AG09319 (cell line): ENCODE measurements around the gene TSPYL1.
"Not testable (repeated sequence)": the region's sequence is repeated elsewhere in the genome, so short reads cannot be mapped to it uniquely, and the experiment has no call there.

Experiments
- DNase-seq: peaks from one replicate; pipeline ENCODE4 v3.0.0-alpha.2; 2010; ENCODE audit warnings: low read depth; ENCODE audit errors: extremely low read depth
- CTCF ChIP-seq: IDR thresholded peaks from 2 replicates; pipeline ENCODE4 v1.5.1; 2011; ENCODE audit warnings: low read depth, mild to moderate bottlenecking, inconsistent platforms, low read length, moderate library complexity

Gene TSPYL1

GRCh38 chr6:116279232-116280160 is at the start of gene TSPYL1:
TSPYL1 (minus strand) TSS chr6:116279930; CDS start chr6:116279830, 100 bp downstream.
- TF ChIP-seq CTCF: no peak; the same call in 1 of the 2 replicates
- DNase-seq: peak; percentile 93

GRCh38 chr6:116329156-116329555 is 49.4 kb upstream of the TSPYL1 start:
- no peak for TF ChIP-seq CTCF
- DNase-seq: peak; percentile 16

- no peak for TF ChIP-seq CTCF
Measured at GRCh38 chr6:116328528-116328903, 48.8 kb upstream of the TSPYL1 start.

GRCh38 chr6:116327803-116328527 is 48.2 kb upstream of the TSPYL1 start:
- TF ChIP-seq CTCF: no peak
- no peak for DNase-seq

More at GRCh38 chr6:116328528-116328903, 48.8 kb upstream of the TSPYL1 start:
- no peak for DNase-seq

GRCh38 chr6:116326996-116327395 is 47.3 kb upstream of the TSPYL1 start:
- no peak for TF ChIP-seq CTCF
- DNase-seq: no peak

- TF ChIP-seq CTCF: no peak
- no peak for DNase-seq
Measured at GRCh38 chr6:116326181-116326671, 46.5 kb upstream of the TSPYL1 start.

- DNase-seq: not testable (repeated sequence)
Measured at GRCh38 chr6:116325634-116326132, 46.0 kb upstream of the TSPYL1 start.
